Stomach (tissue), 4 donors: ENCODE measurements around the gene PIBF1.
"Not testable (repeated sequence)": the region's sequence is repeated elsewhere in the genome, so short reads cannot be mapped to it uniquely, and the experiment has no call there.

ENCODE experiments used
- CTCF ChIP-seq, 7 experiments: fragments of 450-650 bp in 4 of 7; fragments of 200-600 bp in 3 of 7; sonication (generic) in 3 of 7; IDR thresholded peaks; one replicate each; pipeline ENCODE4 v1.5.1; 2016 to 2019; ENCODE audit warnings: antibody characterized with exemption in 7 of 7, control low read depth in 2 of 7, mild to moderate bottlenecking in 1 of 7
- POLR2A ChIP-seq, 4 donors: fragments of 450-650 bp; IDR thresholded peaks; one replicate each; pipeline ENCODE4 v1.6.1; 2016; ENCODE audit warnings: antibody characterized with exemption in 4 of 4, control low read depth in 2 of 4, mild to moderate bottlenecking in 1 of 4, moderate library complexity in 1 of 4
- POLR2AphosphoS5 ChIP-seq, 3 donors: sonication (generic); formaldehyde crosslinking; IDR thresholded peaks; one replicate each; pipeline ENCODE4 v1.6.1; 2016; ENCODE audit warnings: antibody characterized with exemption in 3 of 3

GRCh38 chr13:72845148-72845547, 63.2 kb downstream of the PIBF1 start:
- TF ChIP-seq CTCF, POLR2A, POLR2AphosphoS5 (IDR thresholded peaks at IDR 0.05): not testable (repeated sequence)
